ENCODE measurements around the gene MICAL3. TPM values are rescaled to one million over a fixed set of nuclear protein-coding genes. Genes with fewer than 3 reads are reported as not detected.

The MICAL3 gene
- total and polyA plus RNA-seq, 9 of the 15 experiments (the other 6 are each of a cell fraction or from before 2014, with no cell fraction given): 0.53 to 32.1 (median 12.3) TPM

- peak; percentile 27 for TF ChIP-seq CCNT2 (IDR thresholded peaks at IDR 0.05; ENCODE audit: borderline replicate concordance, extremely low read depth, insufficient read length, low read depth, low read length)
- no peak for TF ChIP-seq TAF7 (tag; IDR thresholded peaks at IDR 0.05)
- 0 out of 2 replicates have a peak, but pooled peaks have one; percentile 22 for TF ChIP-seq E2F1 (CRISPR knock-in tag; IDR thresholded peaks at IDR 0.05)
- TF ChIP-seq RBM34 (IDR thresholded peaks at IDR 0.05; ENCODE audit: borderline replicate concordance, insufficient read depth, low read length): no peak
- peak; percentile 62 to 86 for TF ChIP-seq RAD21 (CRISPR knock-in tag; conservative IDR thresholded peaks at IDR 0.05 in 1 of 2, IDR thresholded peaks at IDR 0.05 in 1 of 2)
- peak; percentile 11; the same call in 1 of the 2 replicates for TF ChIP-seq JUND (IDR thresholded peaks at IDR 0.05; ENCODE audit: borderline replicate concordance, low read depth, low read length)
- no peak for TF ChIP-seq JUND (tag; IDR thresholded peaks at IDR 0.05; ENCODE audit: borderline replicate concordance, low read depth, low read length)
- TF ChIP-seq PHB2 (IDR thresholded peaks at IDR 0.05; ENCODE audit: low read depth): no peak
- TF ChIP-seq RB1 (IDR thresholded peaks at IDR 0.05; ENCODE audit: low read depth): peak; percentile 98
- TF ChIP-seq SMAD4 (CRISPR knock-in tag; conservative IDR thresholded peaks at IDR 0.05): peak; percentile 61; the same call in 1 of the 2 replicates
These were observed at the start of gene MICAL3 (continued) for GRCh38 chr22:18024276-18024939.

All from K562 (cell line).